Motor neuron (in vitro differentiated cells): ENCODE results near the gene INPP5F. TPM values are rescaled to one million over a fixed set of nuclear protein-coding genes. Genes with fewer than 3 reads are reported as not detected.

Experiments
- ATAC-seq, 8 experiments: fragments of 200-7000 bp; cut with Tn5 transposase; replicated peaks in 6 of 8; 2 replicates each; pipeline ENCODE4 v1.8.0; 2021; ENCODE audit warnings: mild to moderate bottlenecking in 8 of 8, moderate library complexity in 8 of 8
- H3K27ac ChIP-seq, 2 donors: fragments of 250-450 bp; sonication (Bioruptor Pico); 2 replicates each; pipeline ENCODE4 v1.9.0; 2021; ENCODE audit warnings: antibody characterized with exemption in 2 of 2, mild to moderate bottlenecking in 2 of 2, moderate library complexity in 1 of 2
- H3K4me1 ChIP-seq, 2 donors: fragments of 250-450 bp; sonication (Bioruptor Pico); replicated peaks in 1 of 2; 2 replicates each; pipeline ENCODE4 v1.6.1; 2021; ENCODE audit warnings: antibody characterized with exemption in 2 of 2, mild to moderate bottlenecking in 2 of 2, moderate library complexity in 1 of 2
- H3K4me3 ChIP-seq, 5 donors: fragments of 250-450 bp; sonication (Bioruptor Pico); 2 replicates each; pipeline ENCODE4 v1.9.0; 2021; ENCODE audit warnings: antibody characterized with exemption in 5 of 5, mild to moderate bottlenecking in 5 of 5, moderate library complexity in 4 of 5
- WGBS, 10 experiments: fragments of 450-650 bp; shearing (Covaris generic); methylation state at CpG; one replicate each; pipeline ENCODE4 v1.0.0; 2022; 5-methylcytosine and 5-hydroxymethylcytosine counted together
- in situ Hi-C, 9 experiments: fragments of 400-800 bp; cut with MboI; loops; one replicate each; pipeline ENCODE4 v1.15.0; 2021; ENCODE audit warnings: low sequenced_read_pairs in 9 of 9, low pct_unique_long_range_greater_than_20kb in 2 of 9; ENCODE audit not compliant: unreplicated experiment in 9 of 9
- total RNA-seq, 8 experiments: library from RNA; unstranded; fragments of 300-600 nt; gene quantifications; 2 replicates each; pipeline versions ENCODE4 v1.2.3 to v1.2.4, GENCODE V29; 2022

The INPP5F gene
- total RNA-seq, 8 experiments from 2014 or later: 5.1 to 119 (median 59.5) TPM

DNA sequence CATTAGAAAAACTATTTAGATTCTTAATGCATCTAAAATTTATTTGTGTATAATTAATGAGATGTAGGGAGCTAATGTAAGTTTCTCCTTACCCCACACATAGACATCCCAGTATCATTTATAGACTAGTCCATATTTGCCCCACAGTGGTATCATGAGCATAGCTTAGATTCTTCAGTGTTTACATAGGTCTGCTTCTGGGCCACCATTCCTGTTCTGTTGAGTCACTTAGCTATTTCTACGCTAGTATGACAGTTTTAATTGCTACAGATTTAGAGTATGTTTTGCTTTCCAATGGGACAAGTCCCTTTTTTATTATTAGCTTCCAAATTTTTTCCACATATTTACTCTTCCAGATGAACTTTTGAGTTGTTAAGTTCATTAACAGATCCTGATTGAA is 77.4 kb downstream of the INPP5F start:
- in situ Hi-C loops: no loop called here
- 43 to 100% (median 100%) methylated on average over 1 of the region's 1 CpG; no CpG with 5 or more reads in 3 of the 10 experiments for WGBS, 10 experiments
- no peak overlapping the region for H3K4me3 ChIP-seq
- ATAC-seq: no peak
- no peaks in the 10 kb centered on the region for H3K4me1 ChIP-seq
- no peak overlapping the region for H3K27ac ChIP-seq

GRCh38 chr10:119805702-119806230 is 79.9 kb downstream of the INPP5F start:
- WGBS, 10 experiments: 61 to 92% (median 76%) methylated on average over 1 to 5 of the region's 5 CpGs
- in situ Hi-C loops: no loop called here
- H3K4me1 ChIP-seq: no peaks in the 10 kb centered on the region
- no peak overlapping the region for H3K27ac ChIP-seq
- ATAC-seq: no peak
- no peak overlapping the region for H3K4me3 ChIP-seq

- no peaks in the 10 kb centered on the region for H3K4me1 ChIP-seq
- H3K27ac ChIP-seq: no peak overlapping the region
- 89 to 100% (median 99%) methylated on average over 1 to 10 of the region's 11 CpGs for WGBS, 10 experiments
- H3K4me3 ChIP-seq: no peak overlapping the region
- no peak for ATAC-seq
- in situ Hi-C loops: no loop called here
Measured at GRCh38 chr10:119806334-119807130, 80.7 kb downstream of the INPP5F start.

GRCh38 chr10:119807960-119808697 is 82.3 kb downstream of the INPP5F start:
- in situ Hi-C loops: no loop called here
- no peak for ATAC-seq
- no peak overlapping the region for H3K4me3 ChIP-seq
- 73 to 100% (median 100%) methylated on average over 1 to 3 of the region's 3 CpGs; no CpG with 5 or more reads in 2 of the 10 experiments for WGBS, 10 experiments
- H3K27ac ChIP-seq: no peak overlapping the region
- H3K4me1 ChIP-seq: no peaks in the 10 kb centered on the region

DNA sequence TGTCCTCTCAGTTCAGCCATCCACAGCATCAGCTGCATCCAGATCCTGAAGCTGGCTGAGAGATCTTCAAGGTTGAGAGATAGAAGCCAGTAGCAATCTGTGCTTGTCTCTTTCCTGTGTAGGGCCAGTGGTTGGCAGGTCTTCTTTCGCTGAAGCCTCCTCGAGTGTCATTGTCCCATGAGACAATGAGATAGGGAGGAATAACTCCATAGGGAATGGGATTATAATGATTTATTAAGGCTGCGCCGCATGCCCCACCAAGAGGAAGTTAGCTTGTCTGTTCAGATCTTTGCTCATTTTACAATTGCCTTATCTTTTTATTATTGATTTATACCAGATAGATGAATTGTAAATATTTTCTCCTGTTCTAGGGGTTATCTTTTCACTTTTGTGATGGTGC is 85.3 kb downstream of the INPP5F start:
- H3K27ac ChIP-seq: no peak overlapping the region
- no peaks in the 10 kb centered on the region for H3K4me1 ChIP-seq
- in situ Hi-C loops: no loop called here
- ATAC-seq: no peak
- no peak overlapping the region for H3K4me3 ChIP-seq
- WGBS, 10 experiments: 80 to 100% (median 90%) methylated on average over 1 to 4 of the region's 4 CpGs; no CpG with 5 or more reads in 3 of the 10 experiments

- no peak for ATAC-seq
Measured at GRCh38 chr10:119812684-119813083, 86.8 kb downstream of the INPP5F start.

DNA sequence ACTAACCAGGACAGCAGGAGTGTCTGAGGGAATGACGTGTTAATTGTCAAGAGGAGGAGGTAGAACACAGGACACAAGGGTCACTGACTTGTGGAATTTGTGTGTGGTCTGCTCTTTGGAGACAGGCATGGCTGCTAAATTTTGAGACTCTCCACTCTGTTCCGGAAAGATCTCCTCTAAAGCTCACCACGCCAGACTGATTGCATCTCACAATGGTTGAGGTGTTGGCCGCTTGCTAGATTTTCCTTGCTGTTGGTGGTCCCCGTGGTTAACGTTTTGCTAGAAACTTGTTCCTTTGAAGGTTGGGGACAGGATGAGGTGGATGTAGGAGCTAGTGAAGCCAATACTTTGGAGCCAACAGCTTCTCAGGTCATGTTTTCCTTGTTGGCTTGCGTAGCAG is 89.8 kb downstream of the INPP5F start:
- WGBS, 10 experiments: 60 to 100% (median 98%) methylated on average over 1 to 4 of the region's 7 CpGs; no CpG with 5 or more reads in 4 of the 10 experiments
- Histone ChIP-seq H3K4me1 (no peaks in the 10 kb centered on the region), H3K4me3 (no peak overlapping the region)

More at GRCh38 chr10:119812684-119813083, 86.8 kb downstream of the INPP5F start:
- in situ Hi-C loops: no loop called here
- no peak overlapping the region for H3K4me3 ChIP-seq
- no peaks in the 10 kb centered on the region for H3K4me1 ChIP-seq
- H3K27ac ChIP-seq: no peak overlapping the region

DNA sequence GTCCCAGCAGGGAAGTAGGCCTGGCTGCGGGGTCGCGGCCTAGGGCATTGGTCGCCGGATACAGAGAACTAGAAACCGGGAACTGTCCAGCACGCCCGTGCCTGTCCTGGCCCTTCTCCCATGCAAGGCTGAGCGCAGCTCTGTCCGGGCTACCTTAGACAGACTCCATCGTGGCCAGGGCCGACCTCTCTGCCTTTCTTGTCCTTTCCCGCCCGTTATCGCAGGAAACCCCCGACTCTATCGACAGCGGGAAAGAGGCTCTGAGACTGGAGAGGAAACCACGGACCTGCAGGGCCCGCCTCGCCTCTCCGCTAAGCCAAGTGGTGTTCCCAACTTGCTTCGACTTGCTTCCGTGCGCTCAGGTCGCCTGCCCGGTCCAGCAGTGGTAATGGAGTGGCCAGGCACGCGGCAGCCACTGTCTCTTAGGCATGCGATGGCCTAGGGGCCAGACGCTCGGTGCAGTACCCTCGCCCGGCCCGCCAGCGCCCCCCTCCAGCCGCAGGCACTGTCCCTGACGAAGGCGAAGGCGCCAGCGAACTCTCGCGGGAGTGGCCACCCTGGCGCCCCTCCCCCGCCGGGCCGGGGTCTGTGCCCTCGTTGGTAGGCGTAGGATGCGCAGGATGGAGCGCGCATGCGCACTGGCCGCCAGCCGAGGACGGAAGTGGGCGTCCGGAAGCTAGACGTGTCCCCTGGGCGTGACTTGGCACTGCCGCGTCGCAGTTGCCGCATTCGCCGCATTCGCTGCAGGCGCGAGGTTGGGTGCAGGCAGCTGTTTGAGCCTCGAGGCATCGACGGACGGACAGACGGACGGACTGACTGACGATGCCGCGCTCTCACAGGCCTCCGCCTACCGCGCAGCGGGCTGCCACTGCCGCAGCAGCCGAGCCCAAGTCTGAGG is 92.4 kb downstream of the INPP5F start:
- 50 to 62% (median 57%) methylated on average over 2 to 21 of the region's 84 CpGs; no CpG with 5 or more reads in 5 of the 10 experiments for WGBS, 10 experiments
- H3K27ac ChIP-seq: peak overlapping the region; percentile 84 to 89
- ATAC-seq: peak in 6 of 8 experiments; percentile 86 to 97 (median 96)
- in situ Hi-C loops: no loop called here
- peak overlapping the region; percentile 38 to 73 (median 43) for H3K4me3 ChIP-seq
- H3K4me1 ChIP-seq: no peaks in the 10 kb centered on the region

More for the DNA sequence above, 89.8 kb downstream of the INPP5F start:
- ATAC-seq: no peak
- in situ Hi-C loops: no loop called here
- H3K27ac ChIP-seq: no peak overlapping the region

DNA sequence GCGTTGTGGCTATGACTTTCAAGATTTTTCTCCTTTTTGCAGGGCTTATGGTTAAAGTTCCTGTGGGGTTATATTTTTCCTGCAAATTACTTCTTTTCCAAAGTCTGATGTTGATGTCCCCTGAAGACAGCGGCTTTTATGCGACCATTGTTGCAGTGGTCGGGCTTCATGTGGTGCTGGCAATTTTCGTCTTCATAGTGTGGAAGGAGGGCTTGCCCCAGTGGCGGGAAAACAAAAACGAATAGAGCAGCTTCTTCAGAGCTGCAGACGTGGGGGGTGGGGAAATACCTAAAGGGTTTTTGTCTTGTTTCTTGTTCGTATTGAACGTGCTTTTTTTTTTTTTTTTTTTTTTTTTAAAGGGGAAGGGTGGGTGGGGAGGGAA is 93.0 kb downstream of the INPP5F start:
- in situ Hi-C loops: no loop called here
- Histone ChIP-seq H3K4me1 (no peaks in the 10 kb centered on the region), H3K27ac (peak overlapping the region; percentile 84 to 89), H3K4me3 (peak overlapping the region; percentile 38 to 73 (median 43))
- 10 to 80% (median 38%) methylated on average over 2 to 7 of the region's 10 CpGs; no CpG with 5 or more reads in 3 of the 10 experiments for WGBS, 10 experiments
- peak in 5 of 8 experiments; percentile 4 to 15 (median 10) for ATAC-seq

DNA sequence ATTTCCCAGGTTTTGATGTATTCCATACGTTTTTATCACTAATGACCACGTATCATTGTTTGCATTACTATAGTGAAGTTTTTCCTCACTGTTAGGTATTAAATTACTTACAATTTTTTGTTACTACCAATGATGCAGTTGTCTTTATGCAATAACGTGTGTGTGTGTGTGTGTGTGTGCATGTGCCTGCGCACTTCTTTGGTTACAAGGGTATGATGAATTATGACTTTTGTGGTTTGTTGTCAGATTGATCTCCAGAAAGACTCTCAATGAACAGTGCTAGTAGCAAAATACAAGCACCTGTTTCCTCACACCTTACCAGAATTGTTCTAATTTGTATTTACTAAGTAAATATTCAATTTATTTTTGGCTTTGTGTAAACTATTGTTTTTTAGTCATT is 95.3 kb downstream of the INPP5F start:
- 43 to 85% (median 71%) methylated on average over 2 to 4 of the region's 4 CpGs; no CpG with 5 or more reads in 1 of the 10 experiments for WGBS, 10 experiments
- H3K4me1 ChIP-seq: no peaks in the 10 kb centered on the region
- no peak for ATAC-seq
- no peak overlapping the region for H3K27ac ChIP-seq
- in situ Hi-C loops: no loop called here
- peak overlapping the region in 4 of 5 donors; percentile 5 to 73 (median 44) for H3K4me3 ChIP-seq

GRCh38 chr10:119824299-119824698 is 98.4 kb downstream of the INPP5F start:
- peak in 1 of 8 experiments; percentile 26 for ATAC-seq
- 80 to 100% (median 90%) methylated on average over 1 to 3 of the region's 3 CpGs; no CpG with 5 or more reads in 6 of the 10 experiments for WGBS, 10 experiments

DNA sequence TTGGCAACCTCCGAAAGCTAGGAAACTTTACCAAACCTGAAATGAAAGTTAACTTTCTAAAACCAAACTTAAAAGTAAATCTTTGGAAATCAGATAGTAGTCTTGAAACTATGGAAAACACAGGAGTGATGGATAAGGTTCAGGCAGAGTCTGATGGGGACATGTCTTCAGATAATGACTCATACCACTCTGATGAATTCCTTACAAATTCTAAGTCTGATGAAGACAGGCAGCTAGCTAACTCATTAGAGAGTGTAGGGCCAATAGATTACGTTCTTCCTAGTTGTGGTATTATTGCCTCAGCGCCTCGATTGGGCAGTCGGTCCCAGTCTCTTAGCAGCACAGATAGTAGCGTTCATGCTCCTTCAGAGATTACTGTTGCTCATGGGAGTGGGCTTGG is 100.9 kb downstream of the INPP5F start:
- ATAC-seq: peak in 5 of 8 experiments; percentile 12 to 82 (median 37)
- 83 to 100% (median 98%) methylated on average over 1 to 5 of the region's 6 CpGs; no CpG with 5 or more reads in 1 of the 10 experiments for WGBS, 10 experiments
- no peak overlapping the region for H3K27ac ChIP-seq
- in situ Hi-C loops: no loop called here
- H3K4me1 ChIP-seq: no peaks in the 10 kb centered on the region
- no peak overlapping the region for H3K4me3 ChIP-seq

More at GRCh38 chr10:119824299-119824698, 98.4 kb downstream of the INPP5F start:
- Histone ChIP-seq H3K27ac (no peak overlapping the region), H3K4me1 (no peaks in the 10 kb centered on the region), H3K4me3 (no peak overlapping the region)
- in situ Hi-C loops: no loop called here
